Activated naive CD4-positive, alpha-beta T cell treated with anti-CD3 and anti-CD28 coated beads, Interleukin-2, amount 10 ng/mL, durations not matched to agents 5 hours and 36 hours (primary cell): Measurements from ENCODE around the gene TUBB2A. TPM values are rescaled to one million over a fixed set of nuclear protein-coding genes. Genes with fewer than 3 reads are reported as not detected.

Experiments used
- total RNA-seq, 2 experiments: library from RNA; stranded (reverse); gene quantifications; one replicate each; pipeline ENCODE4 v1.2.3, GENCODE V29; 2021

TUBB2A gene
- 1 to 10 TPM; 1.3 to 1.9 TPM for total RNA-seq

DNA sequence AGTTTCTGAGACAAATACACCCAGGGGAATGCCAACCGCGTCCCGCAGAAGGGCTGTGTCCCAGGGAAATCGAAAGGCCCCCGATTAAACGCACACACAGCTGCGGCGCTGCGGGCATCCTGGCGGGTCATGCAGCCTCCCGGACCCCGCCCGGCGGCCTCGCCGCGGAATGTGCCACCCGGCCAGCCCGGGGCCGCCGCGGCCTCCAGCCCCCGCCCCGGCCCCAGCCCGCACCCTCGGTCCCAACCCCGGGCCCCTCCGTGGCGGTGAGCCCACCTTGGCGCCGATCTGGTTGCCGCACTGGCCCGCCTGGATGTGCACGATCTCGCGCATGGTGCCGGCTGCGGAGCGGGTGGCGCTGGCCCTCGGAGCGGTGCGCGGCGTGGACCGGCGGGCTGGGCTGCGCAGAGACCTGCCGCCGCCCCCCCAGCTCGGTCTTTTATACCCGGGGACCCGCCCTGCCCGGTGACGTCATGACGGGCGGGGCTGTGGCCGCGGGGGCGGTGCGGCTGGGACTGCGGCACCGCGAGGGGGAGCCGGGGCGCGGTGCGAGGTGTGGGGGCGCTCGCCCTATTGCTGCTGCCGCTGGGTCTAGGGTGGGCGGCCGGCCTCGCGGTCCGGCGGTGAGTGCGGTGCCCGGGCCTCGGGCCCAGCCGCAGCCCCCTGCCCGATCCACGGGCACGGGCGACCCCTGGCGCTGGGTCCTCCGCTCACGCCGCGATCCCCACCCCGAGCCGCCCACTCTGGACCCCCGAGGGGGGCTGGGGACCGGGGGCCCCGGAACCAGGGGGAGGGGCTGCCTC is at the start of gene TUBB2A:
TSS of gene TUBB2A (minus strand) at position 414 of the 803 bp plus-strand sequence. CDS start at position 333, 81 bp downstream.

DNA sequence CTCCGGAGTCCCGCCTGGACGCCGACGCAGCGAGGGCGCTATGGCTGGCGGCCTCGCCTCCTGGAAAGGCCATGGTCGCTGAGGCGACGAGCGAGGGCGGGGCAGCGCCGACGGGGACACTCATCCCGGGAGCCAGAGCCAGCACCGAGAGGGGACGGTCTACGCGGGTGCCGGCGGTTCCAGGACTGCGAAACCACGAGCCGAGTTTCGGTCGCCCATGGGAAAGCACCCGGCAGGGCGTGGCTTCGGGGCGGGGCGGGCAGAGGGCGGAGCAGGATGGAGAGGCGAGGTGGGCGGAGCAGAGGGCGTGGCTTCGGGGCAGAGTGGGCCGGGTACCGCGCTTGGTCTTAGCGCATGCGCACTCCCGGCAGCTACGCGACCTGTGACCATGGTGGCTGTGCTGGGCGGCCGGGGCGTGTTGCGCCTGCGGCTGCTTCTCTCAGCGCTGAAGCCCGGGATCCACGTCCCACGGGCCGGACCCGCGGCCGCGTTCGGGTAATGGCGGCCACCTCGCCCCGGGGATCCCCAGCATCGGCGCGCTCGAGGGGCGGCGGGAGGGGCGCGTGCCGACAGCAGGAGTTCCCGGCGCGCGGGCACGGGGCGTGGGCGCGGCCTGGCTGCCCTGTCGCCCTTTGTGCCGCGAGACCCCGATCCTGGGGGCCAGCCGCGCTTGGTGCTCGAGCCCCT is 38.8 kb downstream of the TUBB2A start, which contains the start of gene BPHL:
TSS of gene BPHL (plus strand) at position 359 of the 687 bp plus-strand sequence. CDS start at position 389, 30 bp downstream.

Other genes with a start within 250 kb of the TUBB2A start
- 10 to 100 TPM; 17.6 to 19.0 TPM for gene SERPINB6, start 186.0 kb downstream of the TUBB2A start, total RNA-seq
- gene NQO2, start 157.7 kb downstream of the TUBB2A start, total RNA-seq = 10 to 100 TPM; 18.0 to 18.9 TPM
- 10 to 100 TPM; 27.6 to 29.0 TPM for gene RIPK1, start 89.0 kb downstream of the TUBB2A start, total RNA-seq
- 1 to 10 TPM; 7.8 to 8.1 TPM for gene BPHL, start 38.8 kb downstream of the TUBB2A start, total RNA-seq
- not detected for gene TUBB2B, start 70.1 kb upstream of the TUBB2A start, total RNA-seq
- gene PSMG4, start 101.4 kb upstream of the TUBB2A start, total RNA-seq = 10 to 100 TPM; 29.0 to 29.5 TPM